ENCODE results near the gene COL5A1.

Gene COL5A1

DNA sequence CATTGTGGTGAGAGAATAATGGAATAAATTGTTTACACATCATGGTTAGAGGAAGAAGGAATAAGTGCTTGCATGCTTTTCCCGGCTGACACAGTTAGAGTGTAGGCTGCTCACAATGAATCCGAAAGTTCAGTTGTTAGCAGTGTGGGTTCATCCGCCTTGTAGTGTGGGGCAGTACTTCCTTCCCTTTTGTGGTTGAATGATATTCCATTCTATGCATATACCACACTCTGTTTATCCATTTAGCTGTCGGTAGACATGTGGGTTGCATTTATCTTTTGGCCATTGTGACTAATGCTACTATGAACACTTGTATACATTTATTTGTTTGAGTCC, 84.0 kb downstream of the COL5A1 start:
- peak; percentile 40 for DNase-seq (ENCODE audit: low spot score)

DNA sequence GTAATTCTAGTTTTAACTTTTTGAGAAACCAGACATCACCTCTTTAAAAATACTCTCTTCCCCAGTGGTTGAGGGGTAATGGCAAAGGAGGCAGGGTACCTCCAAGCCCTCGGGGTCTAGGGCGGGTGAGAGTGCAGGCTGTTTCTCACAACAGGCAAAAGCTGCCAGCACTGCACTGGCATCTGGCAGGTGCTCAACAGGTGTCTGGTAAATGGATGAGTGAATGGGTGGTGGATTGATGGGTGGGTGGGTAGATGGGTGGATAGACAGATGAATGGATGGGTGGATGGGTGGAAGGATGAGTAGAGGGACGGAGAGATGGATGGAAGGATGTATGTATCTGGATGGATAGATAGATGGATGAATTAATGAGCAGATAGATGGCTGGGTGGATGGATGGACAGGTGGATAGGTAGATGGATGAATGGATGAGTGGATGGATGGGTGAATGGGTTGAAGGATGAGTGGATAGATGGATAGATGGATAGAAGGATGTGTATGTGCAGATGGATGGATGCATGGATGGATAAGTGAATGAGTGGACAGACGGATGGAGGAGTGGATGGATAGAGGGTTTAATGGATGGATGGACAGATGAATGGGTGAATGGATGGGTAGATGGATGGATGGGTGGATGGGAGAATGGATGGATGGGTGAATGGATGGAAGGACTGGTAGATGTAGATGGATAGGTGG, 84.6 kb downstream of the COL5A1 start:
- no peak for DNase-seq (ENCODE audit: low spot score)

DNA sequence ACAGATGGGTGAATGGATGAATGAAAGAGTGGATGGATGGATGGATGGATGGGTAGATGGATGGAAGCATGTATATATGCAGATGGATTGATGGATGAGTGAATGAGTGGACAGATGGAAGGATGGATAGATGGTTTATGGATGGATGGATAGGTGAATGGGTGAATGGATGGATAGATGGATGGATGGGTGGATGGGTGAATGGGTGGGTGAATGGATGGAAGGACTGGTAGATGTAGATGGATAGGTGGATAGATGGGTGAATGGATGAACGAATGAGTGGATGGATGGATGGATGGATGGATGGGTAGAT, 85.1 kb downstream of the COL5A1 start:
- DNase-seq (ENCODE audit: low spot score) = no peak

DNA sequence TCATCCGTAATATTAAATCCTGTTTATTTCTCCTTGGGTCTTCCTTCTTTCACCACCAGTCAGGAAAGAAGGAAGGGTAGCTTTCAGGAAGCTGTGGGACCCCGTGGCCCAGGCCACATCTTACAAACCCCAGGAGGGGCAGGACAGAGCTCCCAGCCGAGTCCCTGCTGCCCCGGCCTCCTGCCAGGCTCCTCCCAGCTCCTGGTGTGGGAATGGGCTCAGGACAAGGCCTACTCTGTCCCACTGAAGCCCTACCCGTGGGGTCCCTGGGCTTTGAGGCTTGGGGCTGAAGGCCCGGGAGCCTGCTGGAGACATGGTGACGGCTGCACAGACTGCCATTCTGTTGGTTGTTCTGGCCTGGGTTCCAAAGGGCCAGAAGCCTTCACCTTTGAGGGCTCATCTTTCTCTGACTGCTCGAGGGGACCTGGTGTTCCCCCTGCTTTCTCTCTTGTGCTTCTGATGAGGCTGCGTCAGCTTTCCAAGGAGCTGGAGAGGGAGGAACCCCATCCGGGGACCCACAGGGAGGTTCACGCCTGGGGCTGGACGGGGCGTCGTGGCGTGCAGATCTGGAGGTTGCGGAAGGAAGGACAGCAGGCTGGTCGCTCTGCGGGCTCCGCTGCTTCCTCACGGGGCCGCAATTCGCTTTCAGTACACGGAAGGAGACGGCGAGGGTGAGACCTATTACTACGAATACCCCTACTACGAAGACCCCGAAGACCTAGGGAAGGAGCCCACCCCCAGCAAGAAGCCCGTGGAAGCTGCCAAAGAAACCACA, 86.6 kb downstream of the COL5A1 start:
- DNase-seq (ENCODE audit: low spot score) = no peak

DNA sequence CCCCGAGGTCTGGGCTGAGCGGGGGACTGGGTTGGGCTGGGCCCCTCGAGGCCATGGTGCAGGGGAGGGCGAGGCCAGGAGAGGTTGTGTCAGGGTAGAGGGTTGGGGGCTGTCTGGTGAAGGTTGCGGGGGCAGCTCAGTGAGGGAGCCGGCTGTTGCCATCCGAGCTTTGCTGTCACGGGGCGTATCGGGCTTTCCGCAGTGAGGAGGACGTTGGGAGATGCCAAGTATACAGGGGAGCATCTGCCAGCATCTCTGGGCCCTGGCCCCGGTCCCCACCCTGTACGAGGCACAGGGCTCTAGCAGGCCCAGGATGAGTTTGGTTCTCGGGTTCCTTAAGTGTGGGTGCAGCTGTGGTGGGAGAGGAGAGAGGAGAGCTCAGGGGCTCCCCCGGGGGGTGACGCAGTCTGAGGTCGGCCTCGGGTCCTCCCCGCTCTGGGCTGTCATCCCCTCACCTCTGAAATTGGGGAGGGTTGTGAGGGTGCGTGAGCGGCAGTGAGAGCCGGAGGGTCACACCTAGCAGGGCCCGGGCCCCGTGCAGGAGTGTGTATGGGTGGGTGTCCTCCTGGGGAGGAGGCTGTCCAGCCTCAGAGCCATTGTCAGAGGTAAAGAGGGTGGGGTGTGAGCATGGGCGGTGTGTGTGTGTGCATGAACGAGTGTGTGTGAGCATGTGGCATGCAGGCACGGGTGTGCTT, 87.3 kb downstream of the COL5A1 start:
- no peak for DNase-seq (ENCODE audit: low spot score)

DNA sequence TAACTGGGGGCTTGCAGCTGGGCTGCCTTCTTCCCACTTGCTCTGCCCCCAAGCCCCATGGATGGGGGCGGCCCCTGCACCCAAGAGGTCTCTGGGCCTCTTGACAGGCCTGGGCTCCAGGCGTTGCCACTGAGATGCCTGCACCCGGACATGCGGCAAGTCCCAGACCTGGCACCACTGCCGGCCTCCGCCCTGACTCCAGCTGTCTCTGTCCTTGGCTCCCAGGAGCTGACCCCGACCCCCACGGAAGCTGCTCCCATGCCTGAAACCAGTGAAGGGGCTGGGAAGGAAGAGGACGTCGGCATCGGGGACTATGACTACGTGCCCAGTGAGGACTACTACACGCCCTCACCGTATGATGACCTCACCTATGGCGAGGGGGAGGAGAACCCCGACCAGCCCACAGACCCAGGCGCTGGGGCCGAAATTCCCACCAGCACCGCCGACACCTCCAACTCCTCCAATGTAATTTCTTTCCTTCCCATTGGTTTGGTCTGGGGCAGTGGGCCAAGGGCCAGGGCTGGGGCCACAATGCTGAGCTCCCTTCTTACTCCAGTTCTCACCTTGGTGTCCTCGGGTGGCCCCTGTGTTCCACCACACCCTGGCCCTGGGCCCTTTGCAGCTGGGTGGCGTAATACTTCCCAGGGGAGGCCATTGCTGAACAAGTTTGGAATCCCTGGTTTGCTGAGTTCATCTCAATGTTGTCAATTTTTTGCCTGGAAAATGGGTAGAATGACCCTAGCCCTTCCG, 88.6 kb downstream of the COL5A1 start:
- no peak for DNase-seq (ENCODE audit: low spot score)

DNA sequence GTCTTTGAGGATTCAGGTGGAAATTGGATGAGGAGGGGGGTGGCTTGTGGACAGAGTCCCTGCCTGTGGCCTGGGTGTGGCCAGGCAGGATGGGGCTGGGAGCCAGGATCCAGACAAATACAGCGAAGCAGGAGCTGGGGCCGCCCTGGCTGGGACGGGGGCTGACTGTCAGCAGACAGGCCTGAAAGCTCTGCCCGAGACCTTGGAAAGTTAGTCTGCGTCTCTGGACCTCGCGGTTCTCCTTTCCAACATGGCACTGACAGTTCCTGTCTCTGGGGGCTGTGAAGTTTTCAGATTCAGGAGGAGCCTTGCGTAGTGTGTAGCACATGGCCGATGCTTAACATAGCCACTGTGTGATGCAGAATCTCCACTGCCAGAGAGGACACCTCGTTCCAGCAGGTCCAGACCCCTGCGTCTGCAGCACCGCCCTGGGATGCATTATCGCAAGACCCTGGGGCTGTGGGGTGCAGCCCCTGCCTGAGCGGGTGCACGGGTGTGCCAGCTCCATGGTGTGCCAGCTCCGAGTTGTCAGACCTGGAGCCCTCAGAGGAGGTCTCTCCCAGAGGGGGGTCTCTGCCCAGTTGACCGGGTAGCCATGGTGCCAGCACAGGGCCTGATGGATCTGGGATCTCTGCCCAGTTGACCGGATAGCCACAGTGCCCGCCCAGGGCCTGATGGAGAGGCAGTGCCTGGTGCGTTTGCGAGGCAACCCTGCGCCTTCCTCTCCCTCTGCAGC, 89.3 kb downstream of the COL5A1 start:
- DNase-seq (ENCODE audit: low spot score) = no peak

DNA sequence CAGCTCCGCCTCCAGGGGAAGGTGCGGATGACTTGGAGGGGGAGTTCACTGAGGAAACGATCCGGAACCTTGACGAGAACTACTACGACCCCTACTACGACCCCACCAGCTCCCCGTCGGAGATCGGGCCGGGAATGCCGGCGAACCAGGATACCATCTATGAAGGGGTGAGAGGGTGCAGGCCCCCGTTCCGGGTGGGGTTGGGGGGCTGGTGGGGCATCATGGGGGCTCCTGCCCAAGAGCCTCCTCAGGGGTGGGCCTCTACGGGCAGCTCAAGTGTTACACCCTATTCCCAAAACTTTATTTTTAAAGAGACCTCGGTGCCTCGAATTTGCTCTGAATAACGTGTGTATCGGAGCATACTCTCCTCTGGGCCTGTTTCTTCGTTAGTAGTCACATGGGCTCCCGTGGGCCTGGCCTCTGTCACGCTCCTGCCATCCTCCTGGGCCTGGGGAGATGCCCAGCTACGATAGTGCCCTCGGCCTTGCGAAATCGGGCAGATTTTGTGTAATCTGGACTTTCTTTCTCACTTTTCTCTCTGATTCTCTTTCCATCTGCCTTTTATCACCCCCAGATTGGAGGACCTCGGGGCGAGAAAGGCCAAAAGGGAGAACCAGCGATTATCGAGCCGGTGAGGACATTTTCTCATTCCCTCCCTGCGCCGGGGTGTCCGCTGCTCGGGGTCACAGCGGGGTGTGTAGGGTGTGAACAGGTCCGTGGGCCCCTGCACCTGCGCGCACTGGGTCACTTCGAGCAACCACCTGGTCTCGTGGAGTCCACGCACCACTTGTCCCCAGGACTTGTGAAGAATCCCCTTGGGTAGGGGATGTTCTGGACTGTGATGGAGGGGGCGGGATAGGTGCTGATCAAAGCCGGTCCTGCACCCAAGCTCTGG, 90.1 kb downstream of the COL5A1 start:
- DNase-seq (ENCODE audit: low spot score) = no peak

DNA sequence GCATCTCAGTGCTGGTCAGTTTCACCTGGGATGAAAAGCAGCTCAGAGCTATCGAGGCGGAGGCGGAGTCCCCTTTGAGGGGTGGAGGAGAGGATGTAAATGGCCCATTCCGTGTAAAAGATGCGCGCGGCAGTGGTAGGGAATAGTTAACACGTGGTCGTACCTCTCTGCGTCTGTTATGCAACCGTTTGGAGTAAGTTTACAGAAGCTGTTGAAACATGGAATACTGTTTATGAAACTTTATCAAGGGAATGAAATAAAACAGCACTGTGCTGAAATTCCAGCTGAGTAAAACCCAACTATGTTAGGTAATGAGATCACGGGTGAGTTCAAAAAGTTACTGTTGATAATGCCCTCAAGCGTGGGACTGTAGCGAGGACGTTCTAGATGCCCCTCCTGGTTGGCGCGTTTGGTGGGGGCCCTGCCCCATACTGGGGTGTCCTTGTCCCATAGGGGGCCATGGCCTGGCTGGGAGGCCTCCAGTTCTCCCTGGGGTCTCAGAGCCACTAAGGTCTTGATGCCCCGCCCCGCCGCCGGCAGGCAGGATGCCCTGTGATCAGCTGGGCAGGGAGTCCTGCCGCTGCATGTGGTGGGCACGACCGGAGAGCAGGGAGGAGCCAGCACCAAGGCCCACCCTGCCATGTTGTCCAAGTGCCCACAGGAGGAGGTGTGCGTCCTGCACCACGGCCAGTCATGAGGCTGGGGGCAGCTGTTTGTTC, 90.9 kb downstream of the COL5A1 start:
- DNase-seq (ENCODE audit: low spot score) = no peak

DNA sequence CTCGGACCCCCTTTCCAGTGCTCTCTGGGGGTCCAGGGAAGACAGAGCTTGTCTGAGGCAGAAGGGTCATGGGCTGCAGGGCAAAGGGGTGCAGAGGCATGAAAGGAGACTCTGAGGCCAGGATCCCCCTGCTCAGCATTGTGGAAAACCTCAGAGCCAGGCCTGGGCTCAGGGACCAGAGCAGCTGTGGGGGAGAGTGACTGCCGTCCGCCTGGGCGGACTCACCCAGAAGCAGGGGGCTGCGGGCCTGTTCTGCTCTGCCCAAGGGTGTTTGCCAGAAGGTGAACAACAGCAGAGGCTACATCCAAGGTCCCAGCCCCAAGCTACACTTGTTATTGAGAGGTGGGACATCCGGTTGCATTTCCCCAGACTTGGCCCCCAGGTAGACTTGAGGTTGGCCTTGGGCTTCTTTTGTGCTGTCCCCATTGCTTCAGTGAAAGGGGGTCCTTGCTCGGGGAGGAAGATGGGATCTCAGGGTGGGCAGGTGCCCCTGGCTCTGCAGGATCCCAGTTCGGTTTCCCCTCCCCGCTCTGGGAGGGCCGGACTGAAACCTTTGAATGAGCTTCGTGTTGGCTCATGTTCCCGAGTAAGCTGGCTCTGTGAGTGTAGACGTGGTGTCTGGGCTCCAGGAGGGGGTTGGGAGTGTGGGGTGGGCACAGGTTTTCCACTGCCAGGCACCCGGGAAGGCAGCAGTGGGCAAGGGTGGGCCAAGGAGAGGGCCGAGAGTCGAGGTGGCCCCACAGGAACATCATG, 92.1 kb downstream of the COL5A1 start:
- DNase-seq (ENCODE audit: low spot score) = no peak

DNA sequence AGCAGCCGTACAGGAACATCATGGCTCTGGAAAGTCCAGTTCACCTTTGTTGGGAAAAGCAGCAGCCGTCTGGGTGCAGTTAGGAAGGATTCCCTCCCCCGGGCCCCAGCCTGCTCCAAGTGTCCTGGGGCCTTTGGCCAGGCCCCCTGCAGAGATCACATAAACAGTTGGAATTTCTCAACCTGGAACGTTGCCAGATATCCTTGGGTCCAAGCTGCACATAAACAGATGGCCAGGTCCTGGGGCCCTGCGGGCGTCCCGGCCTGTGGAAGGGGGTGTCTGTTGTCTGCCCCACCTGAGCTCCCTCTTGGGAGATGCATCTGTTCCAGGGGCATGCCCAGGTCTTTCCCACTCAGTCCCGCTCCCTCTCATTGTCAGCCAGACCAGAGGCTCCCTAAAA, 92.7 kb downstream of the COL5A1 start:
- no peak for DNase-seq (ENCODE audit: low spot score)

DNA sequence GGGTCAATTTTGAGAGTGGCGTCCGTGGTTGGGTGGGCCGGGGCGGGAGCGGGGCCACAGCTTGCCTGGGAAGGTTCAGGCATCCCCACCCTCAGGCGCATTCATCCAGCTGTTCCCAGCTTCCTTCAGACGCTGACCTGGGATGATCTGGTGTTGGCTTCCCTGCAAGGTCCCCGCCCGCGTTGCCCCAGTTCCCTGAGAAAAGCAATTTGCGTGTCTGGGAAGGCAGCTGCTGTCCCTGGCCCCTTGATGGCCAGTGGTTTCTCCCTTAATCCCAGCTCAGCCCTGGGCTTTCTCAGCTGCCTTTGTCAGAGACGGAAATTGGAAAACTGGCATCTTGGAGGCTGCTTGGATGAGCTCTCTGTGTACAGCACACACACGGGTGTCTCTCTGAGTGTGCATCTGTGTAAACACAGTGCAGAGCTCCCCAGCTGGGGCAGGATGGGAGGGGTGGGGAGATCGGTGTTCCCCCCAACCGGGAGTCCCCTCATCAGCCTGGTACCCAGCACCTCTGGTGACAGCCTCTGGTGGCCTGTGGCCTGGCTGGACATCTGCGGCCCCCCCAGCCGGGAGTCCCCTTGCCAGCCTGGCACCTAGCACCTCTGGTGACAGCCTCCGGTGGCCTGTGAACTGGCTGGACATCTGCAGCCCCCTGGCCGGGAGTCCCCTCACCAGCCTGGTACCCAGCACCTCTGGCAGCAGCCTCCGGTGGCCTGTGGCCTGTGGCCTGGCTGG, 94.0 kb downstream of the COL5A1 start:
- peak; percentile 2 for DNase-seq (ENCODE audit: low spot score)

DNA sequence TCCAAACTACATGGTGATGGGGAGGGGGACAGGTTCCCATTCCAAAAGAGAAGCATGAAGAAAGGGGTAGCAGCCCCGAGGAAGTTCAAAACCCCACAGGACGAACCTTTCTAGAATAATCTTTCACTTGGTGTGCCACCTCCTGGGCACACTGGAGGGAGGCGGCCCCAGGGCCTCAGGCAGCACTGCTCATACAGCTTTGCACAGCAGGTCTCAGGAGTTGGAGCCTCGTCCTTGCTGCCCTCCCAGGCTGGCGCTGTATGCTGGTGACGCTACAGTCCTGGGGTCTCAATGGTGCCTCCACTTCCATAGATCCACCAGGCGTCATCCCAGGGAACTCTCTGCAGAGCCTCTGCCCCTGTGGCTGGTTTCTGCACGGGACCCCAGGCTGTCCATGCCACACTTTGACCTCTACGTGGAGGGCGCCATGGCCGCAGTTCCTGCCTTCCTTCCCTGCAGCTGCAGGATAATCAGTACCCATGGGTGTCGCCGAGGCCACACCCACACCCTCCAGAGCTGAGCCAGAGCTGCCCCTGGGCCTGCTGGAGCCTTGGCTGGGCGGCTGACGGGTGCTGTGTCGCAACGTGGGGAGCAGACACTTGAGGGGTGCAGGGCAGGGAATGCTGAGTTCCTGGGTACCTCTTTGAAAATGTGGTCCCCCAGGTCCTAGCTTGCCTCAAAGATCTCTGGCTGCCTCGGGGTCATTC, 95.3 kb downstream of the COL5A1 start:
- no peak for DNase-seq (ENCODE audit: low spot score)

DNA sequence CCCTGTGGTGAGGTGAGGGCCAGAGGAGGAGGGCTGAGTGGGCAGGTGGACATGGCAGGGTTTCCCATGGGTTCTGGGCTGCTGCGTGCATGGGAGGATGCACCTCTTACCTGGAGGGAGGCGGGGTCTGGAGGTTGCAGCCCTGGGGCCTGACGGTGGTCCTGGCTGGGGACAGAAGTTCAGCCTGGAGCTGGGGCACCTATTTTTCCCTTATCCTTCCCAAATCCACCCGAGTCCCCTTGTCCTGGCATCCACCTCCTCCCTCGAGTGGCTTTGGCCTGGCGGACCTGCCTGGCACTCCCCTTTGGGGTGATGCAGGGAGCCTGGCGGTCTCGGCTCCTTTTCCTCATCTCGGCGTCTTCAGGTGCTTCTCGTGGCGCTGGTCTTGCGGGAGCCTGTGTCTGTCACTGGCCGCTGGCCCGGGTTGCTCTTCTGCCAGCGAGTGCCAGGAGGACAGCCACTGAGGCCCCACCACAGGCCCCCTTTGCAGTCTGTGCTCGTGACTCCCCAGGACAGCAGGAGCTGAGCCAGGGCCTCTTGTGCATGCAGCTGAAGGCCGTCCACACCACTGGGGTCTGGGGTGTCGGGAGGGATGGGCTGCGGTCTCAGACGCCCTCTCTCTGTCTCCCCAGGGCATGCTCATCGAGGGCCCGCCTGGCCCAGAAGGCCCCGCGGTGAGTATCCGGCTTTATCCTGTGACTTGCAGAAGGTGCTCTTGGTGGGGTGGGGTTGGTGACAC, 96.4 kb downstream of the COL5A1 start:
- DNase-seq (ENCODE audit: low spot score) = no peak

DNA sequence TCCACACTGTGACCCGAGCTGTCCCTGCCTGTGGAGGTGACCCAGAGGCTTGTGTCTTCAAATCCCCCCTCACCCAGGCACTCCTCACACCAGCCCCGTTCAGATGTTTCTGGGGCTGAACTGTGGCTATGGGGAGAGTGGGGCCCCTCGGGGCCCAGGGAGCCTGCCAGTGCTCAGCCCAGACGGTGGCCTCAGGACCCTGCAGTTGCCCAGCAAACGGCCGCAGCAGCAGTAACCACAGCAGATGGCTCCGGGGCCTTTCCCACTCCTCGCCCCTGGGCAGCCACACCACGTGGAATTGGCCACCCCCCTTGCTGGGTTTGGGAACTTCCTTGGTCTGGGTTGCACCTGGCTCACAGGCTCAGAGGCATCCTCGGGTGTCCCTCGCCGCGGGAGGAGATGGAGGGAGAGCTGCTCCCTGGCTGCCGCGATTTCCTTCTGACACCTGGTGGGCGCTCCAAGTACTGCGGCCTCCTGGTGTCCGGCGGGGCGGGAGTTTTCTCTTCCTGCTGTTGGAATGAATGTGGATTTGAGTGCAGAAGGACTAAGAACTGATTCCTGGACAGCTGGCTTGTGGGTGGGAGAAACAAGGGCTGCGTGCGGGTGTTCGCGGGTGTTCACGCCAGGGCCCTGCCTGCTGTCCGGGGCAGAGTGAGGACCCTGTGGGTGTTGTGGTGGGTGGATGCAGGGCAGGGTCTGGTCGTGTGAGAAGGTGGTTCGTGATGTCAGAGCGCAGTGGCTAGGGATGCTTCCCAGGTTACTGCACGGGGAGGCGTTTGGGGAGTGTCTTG, 97.5 kb downstream of the COL5A1 start:
- DNase-seq (ENCODE audit: low spot score) = peak; percentile 32

DNA sequence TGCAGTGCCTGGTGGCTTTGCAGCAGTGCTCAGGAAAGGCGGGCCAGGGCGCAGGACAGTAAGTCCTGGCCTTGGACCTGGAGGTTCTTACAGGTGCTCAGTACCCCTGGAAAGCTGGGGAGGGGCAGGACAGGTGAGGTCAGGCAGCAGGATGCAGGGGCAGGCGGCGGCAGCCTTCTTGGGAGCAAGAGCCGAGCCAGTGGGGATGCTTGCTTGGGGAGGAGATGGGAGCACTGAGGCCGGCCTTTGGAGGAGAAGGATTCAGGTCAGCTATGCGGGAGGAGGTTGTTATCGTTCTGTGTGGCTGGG, 98.0 kb downstream of the COL5A1 start:
- no peak for DNase-seq (ENCODE audit: low spot score)

DNA sequence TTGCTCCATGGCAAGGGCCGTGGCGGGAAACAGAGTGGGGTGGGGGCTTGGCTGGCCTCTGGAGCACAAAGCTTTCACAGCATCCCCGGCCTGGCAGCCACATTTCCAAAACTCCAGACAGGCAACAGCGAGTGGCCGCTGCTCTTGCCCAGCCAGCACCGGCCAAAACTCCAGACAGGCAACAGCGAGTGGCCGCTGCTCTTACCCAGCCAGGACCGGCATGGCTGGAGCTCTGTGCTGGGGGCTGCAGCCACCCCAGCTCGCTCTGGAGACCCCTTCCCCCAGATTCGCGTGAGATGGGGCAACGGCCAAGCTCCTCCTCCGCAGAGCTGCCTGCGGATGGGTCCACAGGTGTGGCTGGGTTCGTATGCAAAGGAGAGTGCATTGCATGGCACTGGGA, 98.5 kb downstream of the COL5A1 start:
- DNase-seq (ENCODE audit: low spot score) = no peak

Measured in pons (tissue), 1 donor.